Loucy (cell line): Measurements from ENCODE around the gene SLC27A2.

Experiments used
- CTCF ChIP-seq: fragments of 200-600 bp; sonication (generic); conservative IDR thresholded peaks from 2 replicates; pipeline ENCODE4 v1.5.1; 2014; ENCODE audit warnings: mild to moderate bottlenecking, antibody characterized with exemption, low read length
- EZH2phosphoT487 ChIP-seq: fragments of 200-600 bp; IDR thresholded peaks from 2 replicates; pipeline ENCODE4 v1.6.1; 2018; ENCODE audit warnings: antibody characterized with exemption, mild to moderate bottlenecking, moderate library complexity, borderline replicate concordance

GRCh38 chr15:50231761-50232160, 49.8 kb downstream of the SLC27A2 start:
- no peak for TF ChIP-seq CTCF
- TF ChIP-seq EZH2phosphoT487: no peak
